Right kidney (tissue), 1 donor: ENCODE data around the gene PTPN2.
"Not testable (repeated sequence)": the region's sequence is repeated elsewhere in the genome, so short reads cannot be mapped to it uniquely, and the experiment has no call there.

ENCODE experiments used
- DNase-seq: peaks from one replicate; pipeline ENCODE4 v3.0.0-alpha.2; 2016

PTPN2 gene

GRCh38 chr18:12825230-12825629 is 58.8 kb downstream of the PTPN2 start:
- DNase-seq, result no peak

GRCh38 chr18:12823892-12824291 is 60.1 kb downstream of the PTPN2 start:
- no peak for DNase-seq

- no peak for DNase-seq
These were observed 62.6 kb downstream of the PTPN2 start for GRCh38 chr18:12821408-12821807.

- no peak for DNase-seq
These were observed 63.5 kb downstream of the PTPN2 start for GRCh38 chr18:12820506-12820905.

- DNase-seq, result no peak
These were observed 64.2 kb downstream of the PTPN2 start for GRCh38 chr18:12819841-12820240.

GRCh38 chr18:12819322-12819721 is 64.7 kb downstream of the PTPN2 start:
- no peak for DNase-seq

- DNase-seq, result no peak
These were observed 65.8 kb downstream of the PTPN2 start for GRCh38 chr18:12818243-12818642.

- no peak for DNase-seq
These were observed 67.6 kb downstream of the PTPN2 start for GRCh38 chr18:12816451-12816850.

GRCh38 chr18:12811191-12811950 is 72.7 kb downstream of the PTPN2 start:
- DNase-seq, result no peak

GRCh38 chr18:12803069-12803936 is 80.7 kb downstream of the PTPN2 start:
- no peak for DNase-seq

- no peak for DNase-seq
These were observed 81.5 kb downstream of the PTPN2 start for GRCh38 chr18:12802538-12802937.

GRCh38 chr18:12796448-12796847 is 87.6 kb downstream of the PTPN2 start:
- no peak for DNase-seq

GRCh38 chr18:12791610-12792009 is 92.4 kb downstream of the PTPN2 start:
- no peak for DNase-seq

- no peak for DNase-seq
These were observed 97.4 kb downstream of the PTPN2 start for GRCh38 chr18:12786669-12787068.

GRCh38 chr18:12783524-12783923 is 100.5 kb downstream of the PTPN2 start:
- no peak for DNase-seq

- no peak for DNase-seq
These were observed 101.5 kb downstream of the PTPN2 start for GRCh38 chr18:12782521-12782920.

GRCh38 chr18:12779456-12779855 is 104.6 kb downstream of the PTPN2 start:
- DNase-seq, result no peak

GRCh38 chr18:12779043-12779442 is 105.0 kb downstream of the PTPN2 start:
- DNase-seq, result no peak

- no peak for DNase-seq
These were observed 106.5 kb downstream of the PTPN2 start for GRCh38 chr18:12777500-12777944.

- peak; percentile 46 for DNase-seq
These were observed 107.1 kb downstream of the PTPN2 start for GRCh38 chr18:12776821-12777471.

- not testable (repeated sequence) for DNase-seq
These were observed 107.6 kb downstream of the PTPN2 start for GRCh38 chr18:12776415-12776814.

- no peak for DNase-seq
These were observed 109.1 kb downstream of the PTPN2 start for GRCh38 chr18:12774982-12775381.

- DNase-seq, result no peak
These were observed 110.7 kb downstream of the PTPN2 start for GRCh38 chr18:12773369-12773768.
